GM23338 (cell line): ENCODE results near the gene OR52N2. TPM values are rescaled to one million over a fixed set of nuclear protein-coding genes. Genes with fewer than 3 reads are reported as not detected.

Experiments
- ATAC-seq: fragments of 200-7000 bp; cut with Tn5 transposase; 3 replicates; pipeline ENCODE4 v1.9.1; 2020
- DNase-seq: peaks from one replicate; pipeline ENCODE4 v3.0.0-alpha.2; 2015; ENCODE audit warnings: low spot score
- H2AFZ ChIP-seq: fragments of 200-600 bp; sonication (generic); 2 replicates; pipeline ENCODE4 v1.8.0; 2016; ENCODE audit warnings: antibody characterized with exemption, mild to moderate bottlenecking, moderate library complexity
- H3F3A ChIP-seq: fragments of 200-600 bp; sonication (generic); replicated peaks from 2 replicates; pipeline ENCODE4 v1.8.0; 2017; ENCODE audit warnings: antibody characterized with exemption, mixed run types, low read depth
- H3K27ac ChIP-seq: fragments of 200-600 bp; sonication (generic); 2 replicates; pipeline ENCODE4 v1.6.1; 2016; ENCODE audit warnings: low read depth
- H3K27me3 ChIP-seq: fragments of 200-600 bp; sonication (generic); 2 replicates; pipeline ENCODE4 v1.8.0; 2016; ENCODE audit warnings: mild to moderate bottlenecking, mixed run types, moderate library complexity; ENCODE audit not compliant: insufficient read depth
- H3K36me3 ChIP-seq: fragments of 200-600 bp; sonication (generic); 2 replicates; pipeline ENCODE4 v1.8.0; 2016; ENCODE audit warnings: mild to moderate bottlenecking; ENCODE audit not compliant: insufficient read depth
- H3K4me1 ChIP-seq: fragments of 200-600 bp; sonication (generic); 2 replicates; pipeline ENCODE4 v1.8.0; 2016; ENCODE audit warnings: mild to moderate bottlenecking, moderate library complexity; ENCODE audit not compliant: insufficient read depth
- H3K4me2 ChIP-seq: fragments of 200-600 bp; sonication (generic); 2 replicates; pipeline ENCODE4 v1.7.1; 2017; ENCODE audit warnings: mixed run types
- H3K4me3 ChIP-seq: fragments of 200-600 bp; sonication (generic); 2 replicates; pipeline ENCODE4 v1.6.1; 2016; ENCODE audit warnings: mixed run types
- H3K79me2 ChIP-seq: fragments of 200-600 bp; sonication (generic); replicated peaks from 2 replicates; pipeline ENCODE4 v1.8.0; 2017; ENCODE audit warnings: mild to moderate bottlenecking; ENCODE audit not compliant: insufficient read depth
- H3K9me2 ChIP-seq: fragments of 200-600 bp; sonication (generic); 2 replicates; pipeline ENCODE4 v1.8.0; 2017; ENCODE audit not compliant: insufficient read depth
- H4K20me1 ChIP-seq: fragments of 200-600 bp; sonication (generic); replicated peaks from 2 replicates; pipeline ENCODE4 v1.8.0; 2017; ENCODE audit warnings: mild to moderate bottlenecking; ENCODE audit not compliant: insufficient read depth
- H3K27ac Mint-ChIP-seq: 2 replicates; pipeline ENCODE4 v1.8.0; 2020; ENCODE audit warnings: inconsistent platforms, mild to moderate bottlenecking, moderate library complexity, mixed read lengths
- H3K27me3 Mint-ChIP-seq: 3 replicates; pipeline ENCODE4 v1.8.0; 2022; ENCODE audit warnings: low read depth, mild to moderate bottlenecking, moderate library complexity, mixed read lengths, inconsistent platforms; ENCODE audit not compliant: insufficient read depth, poor library complexity
- H3K36me3 Mint-ChIP-seq: 3 replicates; pipeline ENCODE4 v1.8.0; 2021; ENCODE audit warnings: low read depth, mild to moderate bottlenecking, inconsistent platforms, moderate library complexity, mixed read lengths
- H3K4me1 Mint-ChIP-seq: 3 replicates; pipeline ENCODE4 v1.8.0; 2020; ENCODE audit warnings: mild to moderate bottlenecking, inconsistent platforms, mixed read lengths
- H3K4me3 Mint-ChIP-seq: 3 replicates; pipeline ENCODE4 v1.8.0; 2021; ENCODE audit warnings: moderate library complexity, mild to moderate bottlenecking, inconsistent platforms, mixed read lengths
- H3K9me3 Mint-ChIP-seq: 3 replicates; pipeline ENCODE4 v1.8.0; 2020; ENCODE audit warnings: moderate library complexity, mild to moderate bottlenecking, inconsistent platforms, mixed read lengths
- CREB1 ChIP-seq: fragments of 250-450 bp; sonication (Bioruptor Pico); IDR thresholded peaks from 2 replicates; pipeline ENCODE4 v1.5.0; 2020; ENCODE audit warnings: low read depth, mild to moderate bottlenecking, moderate library complexity
- EZH2 ChIP-seq: fragments of 200-600 bp; sonication (generic); IDR thresholded peaks from one replicate; pipeline ENCODE4 v1.8.0; 2017; ENCODE audit warnings: antibody characterized with exemption, mild to moderate bottlenecking, low read depth; ENCODE audit not compliant: unreplicated experiment
- EZH2phosphoT487 ChIP-seq: fragments of 200-600 bp; sonication (generic); IDR thresholded peaks from one replicate; pipeline ENCODE4 v1.8.1; 2018; ENCODE audit warnings: antibody characterized with exemption; ENCODE audit not compliant: unreplicated experiment
- JUNB ChIP-seq: IDR thresholded peaks from one replicate; pipeline ENCODE4 v1.6.1; 2016; ENCODE audit warnings: antibody characterized with exemption; ENCODE audit not compliant: unreplicated experiment
- NANOG ChIP-seq: IDR thresholded peaks from 2 replicates; pipeline ENCODE4 v1.6.1; 2016; ENCODE audit warnings: antibody characterized with exemption, borderline replicate concordance
- POLR2AphosphoS5 ChIP-seq: IDR thresholded peaks from 2 replicates; pipeline ENCODE4 v1.6.1; 2016; ENCODE audit warnings: antibody characterized with exemption, low read depth
- STAT1 ChIP-seq: IDR thresholded peaks from one replicate; pipeline ENCODE4 v1.6.1; 2016; ENCODE audit warnings: antibody characterized with exemption; ENCODE audit not compliant: unreplicated experiment
- ZNF114 ChIP-seq: fragments of 250-450 bp; sonication (Bioruptor Pico); IDR thresholded peaks from 2 replicates; pipeline ENCODE4 v1.5.0; 2020; ENCODE audit warnings: mild to moderate bottlenecking, moderate library complexity
- ZNF331 ChIP-seq: fragments of 250-450 bp; sonication (Bioruptor Pico); IDR thresholded peaks from 2 replicates; pipeline ENCODE4 v1.5.0; 2020; ENCODE audit warnings: low read depth, mild to moderate bottlenecking, moderate library complexity
- polyA plus RNA-seq: library from polyadenylated mRNA; unstranded; fragments of >200 nt; fragmentation: Nextera tagmentation; extraction: Ambion mirVana; gene quantifications from 2 replicates; pipeline ENCODE4 v1.2.1, GENCODE V29; 2016
- total RNA-seq: library from RNA; depleted of rRNA; stranded (reverse); fragments of >200 nt; shearing (Covaris generic); gene quantifications from 2 replicates; pipeline ENCODE4 v1.2.3, GENCODE V29; 2014
- TF ChIP-seq, protein P1 (sequence below): IDR thresholded peaks from one replicate; pipeline ENCODE4 v1.6.1; 2018; ENCODE audit warnings: antibody characterized with exemption; ENCODE audit not compliant: unreplicated experiment
- TF ChIP-seq, protein P2 (sequence below), 2 experiments: fragments of 200-600 bp in 1 of 2; sonication (generic) in 1 of 2; conservative IDR thresholded peaks; 2 replicates each; pipeline versions ENCODE4 v1.5.1 to v1.6.1; 2016 to 2017; ENCODE audit warnings: antibody characterized with exemption in 2 of 2, low read depth in 2 of 2, mild to moderate bottlenecking in 2 of 2, moderate library complexity in 1 of 2
- TF ChIP-seq, protein P3 (sequence below): IDR thresholded peaks from 2 replicates; pipeline ENCODE4 v1.6.1; 2016; ENCODE audit warnings: antibody characterized with exemption
- TF ChIP-seq, protein P4 (sequence below): fragments of 250-450 bp; sonication (Bioruptor Pico); IDR thresholded peaks from 2 replicates; pipeline ENCODE4 v1.5.0; 2020; ENCODE audit warnings: mild to moderate bottlenecking, moderate library complexity

OR52N2 gene
- total and polyA plus RNA-seq, 2 experiments from 2014 or later, result 0.19 TPM; not detected in 1

DNA sequence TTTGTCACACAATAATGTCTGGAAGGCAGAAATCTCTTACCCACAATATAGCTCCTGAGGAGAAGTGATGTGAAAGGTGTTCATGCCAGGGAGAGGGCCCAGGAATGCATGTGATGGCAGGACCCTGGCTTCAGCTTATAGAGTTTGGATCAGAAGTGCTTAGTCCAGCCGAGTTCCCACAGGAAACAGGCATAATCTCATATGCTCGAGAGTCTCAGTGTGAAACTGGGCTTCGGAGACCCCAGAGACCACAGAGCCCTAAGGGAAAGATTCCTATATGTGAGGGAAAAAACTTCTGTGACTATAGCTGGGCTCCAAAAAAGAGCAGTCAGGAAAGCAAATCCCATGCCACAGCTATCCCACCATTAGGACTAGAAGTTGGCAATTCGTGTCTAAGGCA is 25.5 kb upstream of the OR52N2 start, which contains the start of gene OR52N5:
Gene OR52N5, minus strand, starts transcription at position 101 of the 400 bp plus-strand sequence. CDS start 4,721 bp downstream, outside the sequence.
- Histone ChIP-seq H2AFZ (no peak within 1 kb of the TSS), H4K20me1 (no peaks in the 10 kb centered on the region), H3K4me2 (no peak within 1 kb of the TSS), H3K27ac (no peak within 1 kb of the TSS), H3K27me3 (no peaks in the 10 kb centered on the region), H3F3A (no peaks in the 10 kb centered on the region), H3K4me1 (no peaks in the 10 kb centered on the region), H3K4me3 (no peak within 1 kb of the TSS), H3K36me3 (no peaks in the 10 kb centered on the region), H3K9me2 (no peaks in the 10 kb centered on the region), H3K79me2 (no peaks in the 10 kb centered on the region)
- ATAC-seq, result no peak
- DNase-seq, result no peak
- H3K27me3 Mint-ChIP-seq, result no peaks in the 10 kb centered on the region
- TF ChIP-seq POLR2AphosphoS5, result no peak
- no peak for TF ChIP-seq JUNB
- TF ChIP-seq ZNF114 (CRISPR knock-in tag), result no peak
- TF ChIP-seq CREB1 (CRISPR knock-in tag), result no peak
- TF ChIP-seq STAT1, result no peak
- TF ChIP-seq, protein P1, sequence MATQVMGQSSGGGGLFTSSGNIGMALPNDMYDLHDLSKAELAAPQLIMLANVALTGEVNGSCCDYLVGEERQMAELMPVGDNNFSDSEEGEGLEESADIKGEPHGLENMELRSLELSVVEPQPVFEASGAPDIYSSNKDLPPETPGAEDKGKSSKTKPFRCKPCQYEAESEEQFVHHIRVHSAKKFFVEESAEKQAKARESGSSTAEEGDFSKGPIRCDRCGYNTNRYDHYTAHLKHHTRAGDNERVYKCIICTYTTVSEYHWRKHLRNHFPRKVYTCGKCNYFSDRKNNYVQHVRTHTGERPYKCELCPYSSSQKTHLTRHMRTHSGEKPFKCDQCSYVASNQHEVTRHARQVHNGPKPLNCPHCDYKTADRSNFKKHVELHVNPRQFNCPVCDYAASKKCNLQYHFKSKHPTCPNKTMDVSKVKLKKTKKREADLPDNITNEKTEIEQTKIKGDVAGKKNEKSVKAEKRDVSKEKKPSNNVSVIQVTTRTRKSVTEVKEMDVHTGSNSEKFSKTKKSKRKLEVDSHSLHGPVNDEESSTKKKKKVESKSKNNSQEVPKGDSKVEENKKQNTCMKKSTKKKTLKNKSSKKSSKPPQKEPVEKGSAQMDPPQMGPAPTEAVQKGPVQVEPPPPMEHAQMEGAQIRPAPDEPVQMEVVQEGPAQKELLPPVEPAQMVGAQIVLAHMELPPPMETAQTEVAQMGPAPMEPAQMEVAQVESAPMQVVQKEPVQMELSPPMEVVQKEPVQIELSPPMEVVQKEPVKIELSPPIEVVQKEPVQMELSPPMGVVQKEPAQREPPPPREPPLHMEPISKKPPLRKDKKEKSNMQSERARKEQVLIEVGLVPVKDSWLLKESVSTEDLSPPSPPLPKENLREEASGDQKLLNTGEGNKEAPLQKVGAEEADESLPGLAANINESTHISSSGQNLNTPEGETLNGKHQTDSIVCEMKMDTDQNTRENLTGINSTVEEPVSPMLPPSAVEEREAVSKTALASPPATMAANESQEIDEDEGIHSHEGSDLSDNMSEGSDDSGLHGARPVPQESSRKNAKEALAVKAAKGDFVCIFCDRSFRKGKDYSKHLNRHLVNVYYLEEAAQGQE, result no peak
- no peak for TF ChIP-seq NANOG
- TF ChIP-seq ZNF331 (CRISPR knock-in tag), result no peak
- TF ChIP-seq EZH2, result no peak
- TF ChIP-seq, protein P2, sequence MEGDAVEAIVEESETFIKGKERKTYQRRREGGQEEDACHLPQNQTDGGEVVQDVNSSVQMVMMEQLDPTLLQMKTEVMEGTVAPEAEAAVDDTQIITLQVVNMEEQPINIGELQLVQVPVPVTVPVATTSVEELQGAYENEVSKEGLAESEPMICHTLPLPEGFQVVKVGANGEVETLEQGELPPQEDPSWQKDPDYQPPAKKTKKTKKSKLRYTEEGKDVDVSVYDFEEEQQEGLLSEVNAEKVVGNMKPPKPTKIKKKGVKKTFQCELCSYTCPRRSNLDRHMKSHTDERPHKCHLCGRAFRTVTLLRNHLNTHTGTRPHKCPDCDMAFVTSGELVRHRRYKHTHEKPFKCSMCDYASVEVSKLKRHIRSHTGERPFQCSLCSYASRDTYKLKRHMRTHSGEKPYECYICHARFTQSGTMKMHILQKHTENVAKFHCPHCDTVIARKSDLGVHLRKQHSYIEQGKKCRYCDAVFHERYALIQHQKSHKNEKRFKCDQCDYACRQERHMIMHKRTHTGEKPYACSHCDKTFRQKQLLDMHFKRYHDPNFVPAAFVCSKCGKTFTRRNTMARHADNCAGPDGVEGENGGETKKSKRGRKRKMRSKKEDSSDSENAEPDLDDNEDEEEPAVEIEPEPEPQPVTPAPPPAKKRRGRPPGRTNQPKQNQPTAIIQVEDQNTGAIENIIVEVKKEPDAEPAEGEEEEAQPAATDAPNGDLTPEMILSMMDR (conservative IDR thresholded peaks at IDR 0.05; ENCODE audit: low read depth in 2 of 2), result no peak
- TF ChIP-seq, protein P3, sequence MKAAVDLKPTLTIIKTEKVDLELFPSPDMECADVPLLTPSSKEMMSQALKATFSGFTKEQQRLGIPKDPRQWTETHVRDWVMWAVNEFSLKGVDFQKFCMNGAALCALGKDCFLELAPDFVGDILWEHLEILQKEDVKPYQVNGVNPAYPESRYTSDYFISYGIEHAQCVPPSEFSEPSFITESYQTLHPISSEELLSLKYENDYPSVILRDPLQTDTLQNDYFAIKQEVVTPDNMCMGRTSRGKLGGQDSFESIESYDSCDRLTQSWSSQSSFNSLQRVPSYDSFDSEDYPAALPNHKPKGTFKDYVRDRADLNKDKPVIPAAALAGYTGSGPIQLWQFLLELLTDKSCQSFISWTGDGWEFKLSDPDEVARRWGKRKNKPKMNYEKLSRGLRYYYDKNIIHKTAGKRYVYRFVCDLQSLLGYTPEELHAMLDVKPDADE, result no peak
- TF ChIP-seq, protein P4, sequence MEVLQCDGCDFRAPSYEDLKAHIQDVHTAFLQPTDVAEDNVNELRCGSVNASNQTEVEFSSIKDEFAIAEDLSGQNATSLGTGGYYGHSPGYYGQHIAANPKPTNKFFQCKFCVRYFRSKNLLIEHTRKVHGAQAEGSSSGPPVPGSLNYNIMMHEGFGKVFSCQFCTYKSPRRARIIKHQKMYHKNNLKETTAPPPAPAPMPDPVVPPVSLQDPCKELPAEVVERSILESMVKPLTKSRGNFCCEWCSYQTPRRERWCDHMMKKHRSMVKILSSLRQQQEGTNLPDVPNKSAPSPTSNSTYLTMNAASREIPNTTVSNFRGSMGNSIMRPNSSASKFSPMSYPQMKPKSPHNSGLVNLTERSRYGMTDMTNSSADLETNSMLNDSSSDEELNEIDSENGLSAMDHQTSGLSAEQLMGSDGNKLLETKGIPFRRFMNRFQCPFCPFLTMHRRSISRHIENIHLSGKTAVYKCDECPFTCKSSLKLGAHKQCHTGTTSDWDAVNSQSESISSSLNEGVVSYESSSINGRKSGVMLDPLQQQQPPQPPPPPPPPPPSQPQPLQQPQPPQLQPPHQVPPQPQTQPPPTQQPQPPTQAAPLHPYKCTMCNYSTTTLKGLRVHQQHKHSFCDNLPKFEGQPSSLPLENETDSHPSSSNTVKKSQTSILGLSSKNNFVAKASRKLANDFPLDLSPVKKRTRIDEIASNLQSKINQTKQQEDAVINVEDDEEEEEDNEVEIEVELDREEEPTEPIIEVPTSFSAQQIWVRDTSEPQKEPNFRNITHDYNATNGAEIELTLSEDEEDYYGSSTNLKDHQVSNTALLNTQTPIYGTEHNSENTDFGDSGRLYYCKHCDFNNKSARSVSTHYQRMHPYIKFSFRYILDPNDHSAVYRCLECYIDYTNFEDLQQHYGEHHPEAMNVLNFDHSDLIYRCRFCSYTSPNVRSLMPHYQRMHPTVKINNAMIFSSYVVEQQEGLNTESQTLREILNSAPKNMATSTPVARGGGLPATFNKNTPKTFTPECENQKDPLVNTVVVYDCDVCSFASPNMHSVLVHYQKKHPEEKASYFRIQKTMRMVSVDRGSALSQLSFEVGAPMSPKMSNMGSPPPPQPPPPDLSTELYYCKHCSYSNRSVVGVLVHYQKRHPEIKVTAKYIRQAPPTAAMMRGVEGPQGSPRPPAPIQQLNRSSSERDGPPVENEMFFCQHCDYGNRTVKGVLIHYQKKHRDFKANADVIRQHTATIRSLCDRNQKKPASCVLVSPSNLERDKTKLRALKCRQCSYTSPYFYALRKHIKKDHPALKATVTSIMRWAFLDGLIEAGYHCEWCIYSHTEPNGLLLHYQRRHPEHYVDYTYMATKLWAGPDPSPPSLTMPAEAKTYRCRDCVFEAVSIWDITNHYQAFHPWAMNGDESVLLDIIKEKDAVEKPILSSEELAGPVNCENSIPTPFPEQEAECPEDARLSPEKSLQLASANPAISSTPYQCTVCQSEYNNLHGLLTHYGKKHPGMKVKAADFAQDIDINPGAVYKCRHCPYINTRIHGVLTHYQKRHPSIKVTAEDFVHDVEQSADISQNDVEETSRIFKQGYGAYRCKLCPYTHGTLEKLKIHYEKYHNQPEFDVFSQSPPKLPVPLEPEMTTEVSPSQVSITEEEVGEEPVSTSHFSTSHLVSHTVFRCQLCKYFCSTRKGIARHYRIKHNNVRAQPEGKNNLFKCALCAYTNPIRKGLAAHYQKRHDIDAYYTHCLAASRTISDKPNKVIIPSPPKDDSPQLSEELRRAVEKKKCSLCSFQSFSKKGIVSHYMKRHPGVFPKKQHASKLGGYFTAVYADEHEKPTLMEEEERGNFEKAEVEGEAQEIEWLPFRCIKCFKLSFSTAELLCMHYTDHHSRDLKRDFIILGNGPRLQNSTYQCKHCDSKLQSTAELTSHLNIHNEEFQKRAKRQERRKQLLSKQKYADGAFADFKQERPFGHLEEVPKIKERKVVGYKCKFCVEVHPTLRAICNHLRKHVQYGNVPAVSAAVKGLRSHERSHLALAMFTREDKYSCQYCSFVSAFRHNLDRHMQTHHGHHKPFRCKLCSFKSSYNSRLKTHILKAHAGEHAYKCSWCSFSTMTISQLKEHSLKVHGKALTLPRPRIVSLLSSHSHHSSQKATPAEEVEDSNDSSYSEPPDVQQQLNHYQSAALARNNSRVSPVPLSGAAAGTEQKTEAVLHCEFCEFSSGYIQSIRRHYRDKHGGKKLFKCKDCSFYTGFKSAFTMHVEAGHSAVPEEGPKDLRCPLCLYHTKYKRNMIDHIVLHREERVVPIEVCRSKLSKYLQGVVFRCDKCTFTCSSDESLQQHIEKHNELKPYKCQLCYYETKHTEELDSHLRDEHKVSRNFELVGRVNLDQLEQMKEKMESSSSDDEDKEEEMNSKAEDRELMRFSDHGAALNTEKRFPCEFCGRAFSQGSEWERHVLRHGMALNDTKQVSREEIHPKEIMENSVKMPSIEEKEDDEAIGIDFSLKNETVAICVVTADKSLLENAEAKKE, result no peak
- TF ChIP-seq EZH2phosphoT487, result no peak
- no peaks in the 10 kb centered on the region for H3K36me3 Mint-ChIP-seq
- no peak within 1 kb of the TSS for H3K4me3 Mint-ChIP-seq
- H3K9me3 Mint-ChIP-seq, result no peaks in the 10 kb centered on the region
- no peaks in the 10 kb centered on the region for H3K4me1 Mint-ChIP-seq
- no peak within 1 kb of the TSS for H3K27ac Mint-ChIP-seq
